DMS 273 treated with DMSO at 0.1 percent for 48 hours (cell line): Measurements from ENCODE around the gene TTC34.

ENCODE experiments used
- DNase-seq: peaks from one replicate; lab custom pipeline; 2025; lab: John Stamatoyannopoulos, UW

TTC34 gene

GRCh38 chr1:2812939-2813653 lies 11.6 kb upstream of the TTC34 start:
- DNase-seq: no peak

GRCh38 chr1:2812136-2812535 lies 10.6 kb upstream of the TTC34 start:
- DNase-seq: no peak

- no peak for DNase-seq
Measured at GRCh38 chr1:2811533-2811918, 10.0 kb upstream of the TTC34 start.

- DNase-seq: no peak
Measured at GRCh38 chr1:2810899-2811532, 9.5 kb upstream of the TTC34 start.

- no peak for DNase-seq
Measured at GRCh38 chr1:2810281-2810680, 8.8 kb upstream of the TTC34 start.

- no peak for DNase-seq
Measured at GRCh38 chr1:2809656-2810055, 8.2 kb upstream of the TTC34 start.

GRCh38 chr1:2808831-2809605 lies 7.5 kb upstream of the TTC34 start:
- DNase-seq: no peak

- no peak for DNase-seq
Measured at GRCh38 chr1:2808386-2808705, 6.9 kb upstream of the TTC34 start.

- no peak for DNase-seq
Measured at GRCh38 chr1:2807678-2808385, 6.3 kb upstream of the TTC34 start.

- no peak for DNase-seq
Measured at GRCh38 chr1:2807036-2807435, 5.5 kb upstream of the TTC34 start.

GRCh38 chr1:2806591-2806990 lies 5.1 kb upstream of the TTC34 start:
- DNase-seq: no peak

- no peak for DNase-seq
Measured at GRCh38 chr1:2805801-2806430, 4.4 kb upstream of the TTC34 start.

GRCh38 chr1:2804628-2805351 lies 3.3 kb upstream of the TTC34 start:
- no peak for DNase-seq

GRCh38 chr1:2803931-2804627 lies 2.6 kb upstream of the TTC34 start:
- no peak for DNase-seq

- DNase-seq: no peak
Measured at GRCh38 chr1:2803086-2803930, 1.8 kb upstream of the TTC34 start.

- no peak for DNase-seq
Measured at GRCh38 chr1:2802421-2802961, 998 bp upstream of the TTC34 start.

- DNase-seq: no peak
Measured at GRCh38 chr1:2801046-2801445, 447 bp downstream of the TTC34 start.

- DNase-seq: no peak
Measured at GRCh38 chr1:2800664-2801045, 838 bp downstream of the TTC34 start.

- DNase-seq: no peak
Measured at GRCh38 chr1:2799811-2800663, 1.5 kb downstream of the TTC34 start.
